ENCODE results near the gene LDB2. TPM values are rescaled to one million over a fixed set of nuclear protein-coding genes. Genes with fewer than 3 reads are reported as not detected.

LDB2 gene
- total and polyA plus RNA-seq, 2 of the 8 experiments (the other 6 are each of a cell fraction or from before 2014, with no cell fraction given): 57.0 to 140 TPM

- TF ChIP-seq RXRA (IDR thresholded peaks at IDR 0.05; ENCODE audit: insufficient read depth, low read depth, low read length): no peak
- no peak for TF ChIP-seq CEBPB (IDR thresholded peaks at IDR 0.05; ENCODE audit: low read depth, low read length)
- no peak for TF ChIP-seq RFX5 (IDR thresholded peaks at IDR 0.05; ENCODE audit: borderline replicate concordance, low read depth, low read length)
- no peak for TF ChIP-seq SUZ12 (IDR thresholded peaks at IDR 0.05; ENCODE audit: low read length)
- no peak for TF ChIP-seq MAX (IDR thresholded peaks at IDR 0.05)
- no peak for TF ChIP-seq POU5F1 (IDR thresholded peaks at IDR 0.05; ENCODE audit: low read depth, low read length)
- TF ChIP-seq RBBP5 (IDR thresholded peaks at IDR 0.05; ENCODE audit: borderline replicate concordance, low read depth, low read length): no peak
- no peak overlapping the region for H2BK120ac ChIP-seq (replicated peaks; ENCODE audit: low read depth, low read length)
- H3K9me3 ChIP-seq (ENCODE audit: insufficient read depth in 2 of 2, low read depth in 1 of 2, low read length in 1 of 2): peaks cover 6 to 16% of the 10 kb centered on the region in 2 experiments; a peak in 2 of 4 replicates
- no peak overlapping the region for H4K91ac ChIP-seq (replicated peaks; ENCODE audit: insufficient read length, low read length)
- H3K23me2 ChIP-seq (ENCODE audit: low read depth, low read length): no peaks in the 10 kb centered on the region; the same call in 1 of the 2 replicates
- no peak overlapping the region for H3K23ac ChIP-seq (ENCODE audit: insufficient read length)
- no peak overlapping the region for H4K8ac ChIP-seq (ENCODE audit: extremely low read depth, insufficient read depth, low read length)
- H2BK15ac ChIP-seq (ENCODE audit: low read length): no peak overlapping the region
- H3K9ac ChIP-seq (replicated peaks in 1 of 4; ENCODE audit: extremely low read depth in 1 of 4, low read depth in 3 of 4, low read length in 3 of 4): no peak overlapping the region
- H3K27ac ChIP-seq (ENCODE audit: low read depth, low read length): no peak overlapping the region
- H3K14ac ChIP-seq (ENCODE audit: insufficient read length): no peak overlapping the region
- no peak overlapping the region for H2BK12ac ChIP-seq (ENCODE audit: low read depth, low read length)
- H3K79me1 ChIP-seq (ENCODE audit: low read depth, low read length): peaks cover 4% of the 10 kb centered on the region; the same call in 1 of the 2 replicates
- POLR2A ChIA-PET (ENCODE audit: partially characterized antibody): interaction anchor here (0.6 to 1.4 kb wide), 2 partner anchors 13 to 86 kb away, joined by 3 to 4 read pairs; no protein-coding TSS in a partner anchor
- no peak overlapping the region for H3K56ac ChIP-seq (replicated peaks; ENCODE audit: insufficient read length, low read depth, low read length)
- H4K20me1 ChIP-seq (replicated peaks in 1 of 2; ENCODE audit: control insufficient read depth in 1 of 2, insufficient read depth in 2 of 2, low read length in 2 of 2): peaks cover 0 to 2% of the 10 kb centered on the region in 2 experiments
- peaks cover 0 to 27% of the 10 kb centered on the region in 2 experiments; a peak in 3 of 4 replicates for H3K79me2 ChIP-seq (ENCODE audit: control insufficient read depth in 1 of 2, insufficient read depth in 2 of 2, low read length in 2 of 2)
- H3K36me3 ChIP-seq (ENCODE audit: control insufficient read depth in 2 of 4, insufficient read depth in 4 of 4, low read length in 3 of 4): peaks cover 0 to 26% (median 12%) of the 10 kb centered on the region in 4 experiments; a peak in 6 of 8 replicates
- no peak overlapping the region for H3K4me3 ChIP-seq (ENCODE audit: extremely low read depth in 1 of 4, insufficient read depth in 2 of 4, low read depth in 3 of 4, low read length in 4 of 4)
- no peak overlapping the region for H4K5ac ChIP-seq (ENCODE audit: insufficient read length, low read depth, low read length)
- no peak overlapping the region for H3K4me2 ChIP-seq (ENCODE audit: insufficient read depth in 1 of 2, low read depth in 2 of 2, low read length in 2 of 2)
- no peaks in the 10 kb centered on the region for H3K27me3 ChIP-seq (replicated peaks in 1 of 4; ENCODE audit: control insufficient read depth in 3 of 4, extremely low read depth in 1 of 4, insufficient read depth in 3 of 4, low read length in 3 of 4)
- H3K4ac ChIP-seq (replicated peaks; ENCODE audit: insufficient read length, low read depth, low read length): no peak overlapping the region
- CTCF ChIA-PET (ENCODE audit: partially characterized antibody): interaction anchor here (0.6 to 2.8 kb wide), 25 partner anchors 9 to 921 kb away, joined by 3 to 11 read pairs (median 3); no protein-coding TSS in a partner anchor
- no peak overlapping the region for H3K18ac ChIP-seq (ENCODE audit: extremely low read depth, low read length)
- WGBS, 2 experiments (ENCODE audit: extremely low coverage in 1 of 2, insufficient coverage in 1 of 2, insufficient read length in 1 of 2, insufficient replicate concordance in 2 of 2, low coverage in 1 of 2, low lambda C conversion rate in 2 of 2, missing lambda C conversion rate in 1 of 2): 93% methylated on average over 4 of the region's 4 CpGs; no CpG with 5 or more reads in 1 of the 2 experiments
- no peak overlapping the region for H2AFZ ChIP-seq (ENCODE audit: low read length)
- H3K4me1 ChIP-seq (replicated peaks in 1 of 4; ENCODE audit: control insufficient read depth in 3 of 4, insufficient read depth in 4 of 4, low read length in 3 of 4): peaks cover 0 to 7% (median 3%) of the 10 kb centered on the region in 4 experiments; a peak in 3 of 7 replicates
- H2BK5ac ChIP-seq (ENCODE audit: low read depth, low read length): no peak overlapping the region
- H2BK20ac ChIP-seq (ENCODE audit: low read length): no peak overlapping the region
- DNase-seq (ENCODE audit: low read depth in 1 of 2, low spot score in 2 of 2) (no peak), FAIRE-seq (no peak)
- no peak overlapping the region for H2AK5ac ChIP-seq (ENCODE audit: low read depth, low read length)
Measured at GRCh38 chr4:16883806-16884205, 14.6 kb downstream of the LDB2 start.

Data from H1 (cell line).